ENCODE measurements around the gene HMGXB3.
"Not testable (repeated sequence)": the region's sequence is repeated elsewhere in the genome, so short reads cannot be mapped to it uniquely, and the experiment has no call there.

Gene HMGXB3

GRCh38 chr5:150022681-150023080, 22.1 kb downstream of the HMGXB3 start:
- DNase-seq = no peak

DNA sequence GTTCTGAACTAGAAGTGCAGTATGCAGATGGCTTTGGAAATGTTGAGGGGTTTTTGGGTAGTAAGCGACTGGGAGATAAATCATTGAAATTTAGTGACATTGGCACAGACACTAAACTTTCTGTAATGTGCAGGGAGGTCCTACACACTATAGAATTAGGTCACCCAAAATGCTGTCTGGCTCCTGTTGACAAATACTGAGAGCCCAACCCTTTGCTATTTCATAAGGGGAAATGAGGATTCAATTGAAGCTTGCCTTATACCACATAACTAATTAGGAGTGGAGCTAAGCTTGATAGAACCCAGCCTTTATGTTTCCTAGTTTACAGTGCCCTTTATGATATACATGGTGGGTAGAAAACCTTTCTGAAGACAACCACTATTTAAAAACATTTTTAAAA, 22.6 kb downstream of the HMGXB3 start:
- DNase-seq = no peak

GRCh38 chr5:150024346-150024984, 23.9 kb downstream of the HMGXB3 start:
- peak; percentile 84 for DNase-seq

- DNase-seq = peak; percentile 95
These were observed 26.2 kb downstream of the HMGXB3 start for GRCh38 chr5:150026682-150027172.

GRCh38 chr5:150028047-150028446, 27.5 kb downstream of the HMGXB3 start:
- DNase-seq = not testable (repeated sequence)

DNA sequence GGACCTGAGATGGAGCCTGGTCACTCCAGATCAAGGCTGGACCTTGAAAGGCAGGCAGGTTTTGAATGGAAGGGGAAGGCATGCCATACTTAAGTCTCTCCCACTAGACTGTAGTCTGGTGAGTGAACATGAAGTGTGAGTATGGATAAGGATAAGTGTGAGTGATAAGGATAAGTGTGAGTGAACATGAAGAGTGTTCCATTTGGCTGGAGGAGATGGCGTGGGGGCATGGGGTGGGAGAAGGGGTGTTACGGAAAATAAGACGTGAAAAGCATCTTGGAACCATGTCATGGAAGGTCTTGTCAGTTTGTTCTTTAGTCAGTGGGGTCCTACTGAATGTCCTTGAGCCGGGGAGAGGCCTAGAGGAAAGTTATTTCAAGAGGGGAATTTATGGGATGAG, 32.8 kb downstream of the HMGXB3 start:
- no peak for DNase-seq

DNA sequence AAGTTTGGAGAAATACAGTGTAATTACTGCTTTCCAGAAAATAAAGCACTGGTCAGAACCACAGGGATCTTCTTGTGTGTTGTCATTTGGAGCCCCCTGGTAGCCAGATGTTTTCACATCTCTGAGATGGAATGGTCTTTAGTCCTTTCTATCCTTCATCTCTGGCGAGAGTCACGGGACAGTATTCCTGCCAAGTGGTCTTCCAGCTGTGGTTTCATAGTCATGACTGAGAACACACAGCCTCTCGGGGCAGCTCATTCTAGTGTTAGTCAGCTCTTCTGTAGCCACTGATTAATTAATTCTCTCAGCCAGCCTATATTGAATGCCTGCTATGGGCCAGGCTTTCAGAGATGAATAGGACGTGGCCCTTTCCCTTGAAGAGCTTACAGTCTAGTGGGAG, 34.1 kb downstream of the HMGXB3 start:
- DNase-seq = no peak

DNA sequence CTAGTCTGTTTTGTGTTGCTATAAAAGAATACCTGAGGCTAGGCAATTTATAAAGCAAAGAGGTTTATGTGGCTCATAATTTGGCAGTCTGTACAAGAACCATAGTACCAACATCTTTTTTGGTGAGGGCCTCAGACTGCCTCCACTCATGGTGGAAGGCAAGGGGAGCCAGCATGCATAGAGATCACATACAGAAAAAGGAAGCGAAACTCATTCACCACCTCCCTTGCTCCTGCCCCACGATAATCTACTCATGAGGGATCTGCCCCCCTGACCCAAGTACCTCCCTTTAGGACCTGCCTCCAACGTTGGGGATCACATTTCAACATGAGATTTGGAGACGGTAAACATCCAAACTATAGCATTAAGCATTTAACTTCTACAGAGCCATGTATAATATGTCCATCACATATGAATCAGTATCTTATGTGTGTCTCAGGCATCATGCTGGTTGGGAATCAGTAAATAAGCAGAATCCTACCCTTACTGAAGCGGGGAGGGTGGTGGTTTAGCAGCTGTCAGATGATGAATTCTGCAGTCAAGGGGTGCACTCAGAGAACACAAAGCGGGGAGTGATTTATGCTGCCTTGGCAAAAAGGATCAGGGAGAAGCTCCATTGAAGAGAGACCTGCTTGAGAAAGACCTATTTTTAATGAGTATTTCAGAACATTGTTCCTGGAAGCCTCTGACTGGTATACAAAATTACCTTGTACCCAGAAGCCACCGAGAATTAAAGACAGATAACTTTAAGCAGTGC, 34.8 kb downstream of the HMGXB3 start:
- DNase-seq = peak; percentile 22

DNA sequence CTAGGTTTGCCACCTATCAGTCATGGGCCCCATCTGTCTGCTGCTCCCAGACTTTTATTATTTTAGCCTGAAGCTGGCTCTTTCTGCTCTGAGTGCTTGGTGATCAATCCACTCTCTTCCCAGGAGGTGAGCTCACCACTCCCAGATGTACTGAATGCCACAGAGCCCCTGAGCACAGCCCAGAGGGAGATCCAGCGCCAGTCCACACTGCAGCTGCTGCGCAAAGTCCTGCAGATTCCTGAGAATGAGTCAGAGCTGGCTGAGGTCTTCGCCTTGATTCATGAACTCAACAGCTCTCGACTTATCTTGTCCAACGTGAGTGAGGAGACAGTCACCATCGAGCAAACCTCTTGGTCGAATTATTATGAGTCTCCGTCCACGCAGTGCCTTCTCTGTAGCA, 36.0 kb downstream of the HMGXB3 start:
- no peak for DNase-seq

- no peak for DNase-seq
These were observed 38.0 kb downstream of the HMGXB3 start for GRCh38 chr5:150038547-150038946.

DNA sequence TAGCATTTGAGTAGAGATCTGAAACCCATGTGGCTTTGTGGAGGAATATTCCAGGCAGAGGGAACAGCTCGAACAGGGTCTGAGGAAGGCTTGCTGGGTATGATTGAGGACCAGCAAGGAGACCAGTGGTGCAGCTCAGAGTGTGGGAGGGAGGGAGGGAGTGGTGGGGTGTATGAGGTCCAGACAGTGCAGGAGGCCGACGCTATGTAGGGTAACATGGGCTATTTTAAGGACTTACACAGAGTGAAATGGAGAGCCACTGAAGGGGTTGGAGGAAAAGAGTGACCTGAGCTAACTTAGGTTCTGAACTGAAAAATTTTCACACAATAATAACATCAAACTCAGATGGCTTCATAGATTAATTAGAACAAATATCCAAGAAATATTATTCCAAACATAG, 41.9 kb downstream of the HMGXB3 start:
- no peak for DNase-seq

DNA sequence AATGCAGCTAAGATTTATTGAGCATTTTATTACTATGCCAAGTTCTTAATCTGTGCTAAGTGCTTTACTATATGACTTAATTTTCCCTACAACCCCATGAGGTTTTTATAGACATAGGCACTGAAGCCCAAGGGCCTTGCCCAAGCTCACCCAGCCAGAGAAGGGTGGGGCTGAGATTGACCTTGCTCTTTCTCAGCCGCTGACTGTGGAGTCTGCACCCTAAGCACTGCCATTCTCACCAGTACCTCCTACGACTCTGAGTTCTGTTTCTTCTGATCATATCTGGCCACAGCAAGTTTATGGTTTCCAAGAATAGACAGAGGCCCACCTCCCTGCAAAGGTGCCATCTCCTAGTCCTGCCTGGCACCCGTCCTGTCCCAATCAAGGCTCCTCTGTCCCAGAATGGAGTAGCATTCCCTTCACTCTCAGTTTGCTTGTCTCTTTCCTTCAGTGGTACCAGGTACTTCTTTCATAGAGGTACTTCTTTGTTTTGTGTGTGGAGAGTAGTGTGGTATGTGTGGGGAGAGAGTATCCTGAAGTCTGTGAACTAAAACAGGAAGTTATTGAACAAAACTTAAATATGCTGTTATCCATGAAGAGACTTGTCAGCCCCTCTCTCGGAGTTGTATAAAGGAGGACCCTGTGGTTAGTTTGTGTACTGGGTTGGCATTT, 43.3 kb downstream of the HMGXB3 start:
- peak; percentile 65 for DNase-seq

DNA sequence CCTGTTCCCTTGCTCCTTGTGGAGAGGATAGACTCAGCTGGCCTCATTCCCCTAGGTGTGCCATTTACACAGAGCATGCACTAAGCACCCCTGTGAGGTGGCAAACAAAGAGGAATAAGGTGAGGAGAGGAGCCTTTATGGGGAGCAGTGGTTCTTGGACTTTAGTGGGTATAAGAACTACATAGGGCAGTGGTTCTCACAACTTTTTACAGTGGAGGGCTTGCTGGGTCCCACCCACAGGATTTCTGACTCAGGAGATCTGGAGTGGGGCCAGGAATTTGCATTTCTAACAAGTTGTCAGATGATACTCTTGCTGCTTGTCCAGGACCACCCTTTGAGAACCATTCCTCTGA, 43.8 kb downstream of the HMGXB3 start:
- DNase-seq = no peak

GRCh38 chr5:150044712-150045111, 44.2 kb downstream of the HMGXB3 start:
- no peak for DNase-seq

- DNase-seq = peak; percentile 71
These were observed 45.0 kb downstream of the HMGXB3 start for GRCh38 chr5:150045549-150045948.

DNA sequence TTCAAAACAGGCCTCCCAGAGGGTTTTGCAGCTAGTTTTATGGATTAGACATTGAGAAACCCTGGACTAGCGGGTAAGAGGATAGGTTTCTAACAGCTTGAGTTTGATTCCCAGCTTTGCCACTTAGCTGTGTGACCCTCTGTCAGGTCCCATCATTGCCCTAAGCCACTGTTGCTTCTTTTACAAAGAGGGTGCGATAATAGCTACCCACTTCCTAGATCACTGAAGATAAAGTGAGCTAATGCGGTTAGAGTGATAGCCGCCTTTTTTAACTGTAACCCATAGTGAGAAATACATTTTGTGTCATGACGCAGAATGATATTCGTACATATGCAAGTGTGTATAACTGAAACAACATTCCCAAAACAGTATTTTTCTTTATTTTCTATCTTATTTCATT, 45.5 kb downstream of the HMGXB3 start:
- DNase-seq = peak; percentile 82

DNA sequence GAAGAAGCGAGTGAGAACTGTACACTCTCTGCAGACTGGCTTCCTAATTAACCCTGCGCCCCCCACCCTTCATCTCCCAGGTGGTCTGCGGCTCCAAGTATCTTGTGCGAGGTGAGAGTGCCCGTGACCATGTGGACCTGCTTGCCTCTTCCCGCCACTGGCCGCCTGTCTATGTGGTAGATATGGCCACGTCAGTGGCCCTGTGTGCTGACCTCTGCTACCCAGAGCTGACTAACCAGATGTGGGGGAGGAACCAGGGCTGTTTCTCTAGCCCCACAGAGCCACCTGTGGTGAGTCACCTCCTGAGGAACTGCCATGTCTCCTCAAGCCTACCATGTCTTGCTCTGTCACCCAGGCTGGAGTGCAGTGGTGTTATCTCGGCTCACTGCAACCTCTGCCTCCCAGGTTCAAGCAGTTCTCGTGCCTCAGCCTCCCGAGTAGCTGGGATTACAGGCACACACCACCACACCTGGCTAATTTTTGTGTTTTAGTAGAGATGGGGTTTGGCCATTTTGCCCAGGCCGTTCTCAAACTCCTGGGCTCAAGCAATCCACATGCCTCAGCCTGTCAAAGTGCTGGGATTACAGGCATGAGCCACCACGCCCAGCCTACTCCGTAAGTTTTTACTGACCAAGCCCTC, 49.8 kb downstream of the HMGXB3 start:
- not testable (repeated sequence) for DNase-seq

DNA sequence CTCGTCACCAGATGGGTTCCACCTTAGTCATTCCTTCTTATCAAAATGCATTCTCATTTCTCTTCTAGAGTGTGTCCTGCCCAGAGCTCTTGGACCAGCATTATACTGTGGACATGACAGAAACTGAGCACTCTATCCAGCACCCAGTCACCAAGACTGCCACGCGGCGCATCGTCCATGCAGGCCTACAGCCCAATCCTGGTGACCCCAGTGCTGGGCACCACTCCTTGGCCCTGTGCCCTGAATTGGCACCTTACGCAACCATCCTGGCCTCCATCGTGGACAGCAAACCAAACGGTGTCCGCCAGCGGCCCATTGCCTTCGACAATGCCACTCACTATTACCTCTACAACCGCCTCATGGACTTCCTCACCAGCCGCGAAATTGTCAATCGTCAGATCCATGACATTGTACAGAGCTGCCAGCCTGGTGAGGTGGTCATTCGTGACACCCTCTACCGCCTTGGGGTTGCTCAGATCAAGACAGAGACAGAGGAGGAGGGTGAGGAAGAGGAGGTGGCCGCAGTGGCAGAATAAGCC, 51.2 kb downstream of the HMGXB3 start:
- DNase-seq = no peak

GRCh38 chr5:150052226-150052955, 51.9 kb downstream of the HMGXB3 start:
- no peak for DNase-seq

GRCh38 chr5:150052956-150053712, 52.6 kb downstream of the HMGXB3 start:
- DNase-seq = peak; percentile 77

DNA sequence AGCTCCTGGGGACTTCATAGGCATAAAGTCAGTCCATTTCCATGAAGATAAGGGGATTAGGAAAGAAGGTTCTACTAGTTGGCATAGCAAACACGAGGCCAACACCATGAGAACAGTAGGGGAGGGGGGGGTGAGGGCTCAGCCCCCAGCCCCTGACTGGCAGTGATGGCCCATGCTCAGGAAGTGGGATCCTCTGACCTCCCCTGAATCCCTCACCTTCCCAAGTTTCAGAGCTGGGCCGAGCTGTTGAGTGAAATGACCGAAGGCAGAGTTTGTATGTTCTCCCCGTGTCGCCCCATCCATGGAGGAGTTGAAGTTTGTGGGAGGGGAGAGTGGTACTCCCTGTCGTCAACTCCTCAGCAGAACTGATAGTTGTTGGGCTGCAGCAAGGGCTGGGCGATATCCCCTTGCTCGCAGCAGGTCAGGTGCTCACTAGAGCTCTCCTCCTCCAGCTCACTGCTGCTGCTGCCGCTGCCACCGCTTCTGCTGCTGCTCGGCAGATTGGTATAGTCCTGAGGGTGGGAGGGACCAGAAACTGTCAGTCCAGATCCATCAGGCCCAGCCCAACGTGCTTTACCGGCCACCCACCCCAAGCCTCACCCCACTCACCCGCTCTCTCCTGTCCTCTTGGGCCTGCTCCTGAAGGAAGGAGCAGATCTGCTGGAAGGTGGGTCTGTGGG, 53.3 kb downstream of the HMGXB3 start:
- no peak for DNase-seq
